ENCODE results near the gene ATP1A3.

Gene ATP1A3

DNA sequence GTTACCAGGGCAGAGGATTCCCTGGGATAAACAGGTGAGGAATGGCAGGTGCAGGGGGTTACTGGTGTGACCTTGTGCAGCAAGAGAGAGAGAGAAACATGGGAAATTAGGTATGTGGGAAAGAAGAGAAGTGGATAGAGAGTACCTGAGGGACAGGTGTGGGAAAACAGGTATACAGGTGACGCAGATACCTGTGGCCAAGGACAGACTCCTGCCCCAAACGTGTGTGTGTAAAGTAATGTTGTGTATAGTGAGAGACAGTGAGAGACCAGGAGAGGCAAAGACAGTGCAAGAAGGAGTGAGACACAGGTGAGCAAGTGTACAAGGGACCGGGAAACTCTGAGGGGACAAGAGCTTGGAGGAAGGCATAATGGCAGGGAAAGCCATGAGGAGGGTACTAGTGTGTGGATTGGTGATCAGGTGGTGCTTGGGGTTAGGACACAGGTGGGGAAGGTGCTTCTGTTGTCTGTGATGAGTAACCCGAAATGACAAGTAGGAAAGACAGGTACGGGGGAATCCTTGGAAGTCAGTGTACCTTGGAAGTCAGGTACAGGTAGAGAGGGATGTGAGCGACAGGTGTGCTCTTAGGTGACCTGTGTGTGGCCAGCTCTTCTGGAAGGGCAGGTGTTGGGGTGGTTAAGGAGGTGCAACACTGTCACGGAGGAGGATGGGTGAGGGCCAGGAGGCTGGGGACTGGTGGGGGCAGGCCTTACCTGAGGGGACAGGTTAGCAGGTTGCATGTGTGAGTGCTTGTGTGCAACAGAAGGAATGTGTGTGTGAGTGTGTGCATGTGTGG lies 68.6 kb downstream of the ATP1A3 start:
- no peak for DNase-seq (ENCODE audit: extremely low read depth, low read depth)
- TF ChIP-seq, protein P1, sequence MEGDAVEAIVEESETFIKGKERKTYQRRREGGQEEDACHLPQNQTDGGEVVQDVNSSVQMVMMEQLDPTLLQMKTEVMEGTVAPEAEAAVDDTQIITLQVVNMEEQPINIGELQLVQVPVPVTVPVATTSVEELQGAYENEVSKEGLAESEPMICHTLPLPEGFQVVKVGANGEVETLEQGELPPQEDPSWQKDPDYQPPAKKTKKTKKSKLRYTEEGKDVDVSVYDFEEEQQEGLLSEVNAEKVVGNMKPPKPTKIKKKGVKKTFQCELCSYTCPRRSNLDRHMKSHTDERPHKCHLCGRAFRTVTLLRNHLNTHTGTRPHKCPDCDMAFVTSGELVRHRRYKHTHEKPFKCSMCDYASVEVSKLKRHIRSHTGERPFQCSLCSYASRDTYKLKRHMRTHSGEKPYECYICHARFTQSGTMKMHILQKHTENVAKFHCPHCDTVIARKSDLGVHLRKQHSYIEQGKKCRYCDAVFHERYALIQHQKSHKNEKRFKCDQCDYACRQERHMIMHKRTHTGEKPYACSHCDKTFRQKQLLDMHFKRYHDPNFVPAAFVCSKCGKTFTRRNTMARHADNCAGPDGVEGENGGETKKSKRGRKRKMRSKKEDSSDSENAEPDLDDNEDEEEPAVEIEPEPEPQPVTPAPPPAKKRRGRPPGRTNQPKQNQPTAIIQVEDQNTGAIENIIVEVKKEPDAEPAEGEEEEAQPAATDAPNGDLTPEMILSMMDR (IDR thresholded peaks at IDR 0.05; ENCODE audit: low read depth, low read length), result no peak

DNA sequence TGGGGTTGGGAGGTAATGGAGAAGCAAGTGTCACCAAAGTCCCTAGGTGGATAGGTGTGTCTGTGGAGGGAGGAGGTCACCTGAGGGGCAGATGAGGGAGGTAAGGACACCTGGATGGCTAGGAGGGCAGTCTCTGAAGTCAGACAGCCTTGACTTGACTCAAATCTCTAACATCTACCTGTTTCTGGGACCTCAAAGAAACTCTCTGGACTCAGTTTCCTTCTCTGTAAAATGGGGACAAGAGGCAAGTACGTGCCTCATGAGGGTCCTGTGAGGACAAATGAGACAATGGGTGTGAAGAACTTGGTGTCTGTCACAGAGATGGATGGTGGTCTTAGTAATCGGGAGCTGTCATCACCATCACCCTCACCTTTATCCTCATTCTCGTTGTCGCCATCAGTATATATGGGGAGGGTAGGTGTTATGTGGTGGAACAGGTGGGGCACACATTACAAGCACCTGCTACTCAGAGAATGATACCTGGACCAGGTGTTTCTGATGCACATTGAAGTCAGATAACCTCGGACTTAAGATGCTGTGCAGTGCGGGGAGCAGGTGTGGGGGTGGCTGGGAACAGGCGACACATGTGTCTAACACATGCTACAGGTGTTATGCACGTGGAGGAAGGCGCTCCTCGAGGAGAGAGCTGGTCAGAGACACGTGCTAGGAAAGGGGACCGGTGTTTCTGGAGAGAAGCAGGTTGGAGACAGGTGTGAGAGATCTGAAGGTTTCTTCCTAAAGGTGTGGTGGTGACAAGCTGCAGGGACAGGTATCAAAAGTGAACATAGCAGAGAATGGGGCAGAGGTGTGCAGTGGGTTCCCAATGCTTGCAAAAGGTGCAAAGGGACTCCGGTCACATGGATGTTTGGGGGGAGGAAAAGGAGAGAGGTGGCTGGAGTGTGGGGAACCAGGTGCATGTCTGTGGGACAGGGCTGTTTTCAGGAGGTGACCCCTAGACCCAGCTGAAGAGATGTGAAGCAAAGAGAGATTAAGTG lies 69.6 kb downstream of the ATP1A3 start:
- DNase-seq (ENCODE audit: extremely low read depth, low read depth), result no peak
- TF ChIP-seq, protein P1 (IDR thresholded peaks at IDR 0.05; ENCODE audit: low read depth, low read length), result no peak

DNA sequence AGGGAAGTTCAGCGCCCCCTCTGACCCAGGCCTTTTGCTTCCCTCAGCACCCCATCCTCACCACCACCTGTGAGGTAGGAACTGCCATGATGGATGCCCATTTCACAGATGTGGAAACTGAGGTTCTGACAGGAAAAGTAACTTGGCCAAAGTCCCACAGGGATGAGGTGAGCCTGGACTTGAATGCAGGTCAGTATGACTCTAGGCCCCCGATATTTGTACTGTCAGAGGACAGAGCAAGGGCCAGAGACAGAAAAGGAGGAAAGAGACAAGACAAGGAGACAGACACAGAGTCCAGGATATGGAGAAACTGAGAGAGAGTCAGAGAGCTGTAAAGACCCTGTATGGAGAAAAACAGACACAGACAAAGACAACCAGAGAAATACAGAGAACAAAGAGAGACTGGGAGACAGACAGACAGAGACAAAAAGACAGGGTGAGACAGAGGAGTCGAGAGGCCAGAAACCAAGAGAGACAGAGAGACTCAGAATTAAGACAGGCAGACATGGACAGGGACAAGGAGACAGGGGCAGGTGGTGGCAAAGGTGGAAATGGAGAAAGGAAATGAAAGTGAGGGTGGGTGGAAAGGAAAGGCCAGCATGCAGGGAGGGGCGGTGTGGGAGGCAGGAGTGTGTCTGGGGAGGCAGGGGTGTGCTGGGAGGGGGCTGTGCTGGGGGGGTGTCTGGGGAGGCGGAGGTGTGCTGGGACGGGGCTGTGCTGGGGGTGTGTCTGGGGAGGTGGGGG lies 70.8 kb downstream of the ATP1A3 start:
- TF ChIP-seq, protein P1 (IDR thresholded peaks at IDR 0.05; ENCODE audit: low read depth, low read length), result no peak
- DNase-seq (ENCODE audit: extremely low read depth, low read depth), result no peak

DNA sequence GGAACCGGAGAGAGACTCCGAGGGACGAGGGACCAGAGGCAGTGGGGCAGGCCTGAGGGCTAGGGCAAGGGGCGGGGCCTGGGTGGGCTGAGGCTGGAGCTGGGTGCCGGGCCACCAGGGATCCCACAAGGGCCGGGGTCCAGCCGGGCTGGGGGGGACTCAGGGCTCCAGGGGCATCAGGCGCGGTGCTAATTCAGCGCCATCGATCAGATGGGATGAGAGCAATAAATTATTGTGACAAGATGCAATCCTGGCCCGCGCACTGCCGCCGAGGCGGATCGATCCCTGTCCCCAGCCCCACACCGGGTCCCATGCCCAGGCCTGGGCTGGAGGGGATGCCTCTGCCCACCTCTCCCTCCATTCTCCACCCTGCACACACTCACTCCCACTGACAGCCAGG lies 71.4 kb downstream of the ATP1A3 start:
- TF ChIP-seq, protein P1 (IDR thresholded peaks at IDR 0.05; ENCODE audit: low read depth, low read length), result no peak
- no peak for DNase-seq (ENCODE audit: extremely low read depth, low read depth)

DNA sequence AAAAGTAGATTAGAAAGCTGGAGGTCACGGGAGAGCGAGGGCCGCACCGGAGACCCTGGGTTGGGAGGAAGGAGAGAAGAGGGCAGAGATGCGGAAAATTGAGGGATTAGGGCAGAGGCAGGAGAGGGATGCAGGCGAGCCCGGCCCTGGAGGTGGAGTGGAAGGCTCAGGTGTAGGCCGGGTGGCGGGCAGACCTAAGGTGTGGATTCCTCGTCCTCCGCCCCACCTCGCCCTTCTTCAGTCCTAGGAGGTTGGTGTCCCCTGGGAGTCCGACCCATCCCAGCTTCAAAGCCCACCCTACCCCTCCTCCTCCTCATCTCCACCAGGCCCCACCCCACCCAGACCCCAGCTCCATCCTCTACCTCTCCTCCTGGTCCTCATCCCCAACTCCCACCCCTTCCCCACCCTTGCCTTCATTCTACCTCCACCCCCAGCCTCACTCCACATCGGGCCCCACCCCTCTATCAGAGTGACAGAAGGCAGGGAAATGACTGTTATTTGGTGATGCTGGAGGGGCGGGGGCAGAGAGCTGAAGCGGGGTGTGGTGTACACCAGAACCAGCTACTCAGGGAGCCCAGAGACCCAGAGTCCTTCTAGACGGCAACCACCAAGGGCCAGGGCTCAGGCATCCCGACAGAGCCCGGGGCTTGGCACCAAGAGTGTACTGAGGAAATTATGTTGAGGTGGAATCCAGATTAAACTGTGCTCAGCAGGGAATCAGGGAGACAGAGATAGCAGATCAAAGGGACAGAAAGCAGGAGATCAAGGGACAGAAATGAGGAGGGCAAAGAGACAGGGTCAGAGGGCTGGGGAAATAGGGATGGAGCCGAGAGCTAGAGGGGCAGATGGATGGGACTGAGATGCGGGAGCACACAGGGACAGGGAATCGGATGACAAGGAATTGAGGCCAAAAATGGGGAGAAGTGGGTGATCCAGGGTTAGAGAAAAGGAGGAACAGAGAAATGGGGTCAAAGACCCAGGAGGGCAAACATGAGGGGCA lies 72.2 kb downstream of the ATP1A3 start:
- TF ChIP-seq, protein P1 (IDR thresholded peaks at IDR 0.05; ENCODE audit: low read depth, low read length), result no peak
- DNase-seq (ENCODE audit: extremely low read depth, low read depth), result no peak

DNA sequence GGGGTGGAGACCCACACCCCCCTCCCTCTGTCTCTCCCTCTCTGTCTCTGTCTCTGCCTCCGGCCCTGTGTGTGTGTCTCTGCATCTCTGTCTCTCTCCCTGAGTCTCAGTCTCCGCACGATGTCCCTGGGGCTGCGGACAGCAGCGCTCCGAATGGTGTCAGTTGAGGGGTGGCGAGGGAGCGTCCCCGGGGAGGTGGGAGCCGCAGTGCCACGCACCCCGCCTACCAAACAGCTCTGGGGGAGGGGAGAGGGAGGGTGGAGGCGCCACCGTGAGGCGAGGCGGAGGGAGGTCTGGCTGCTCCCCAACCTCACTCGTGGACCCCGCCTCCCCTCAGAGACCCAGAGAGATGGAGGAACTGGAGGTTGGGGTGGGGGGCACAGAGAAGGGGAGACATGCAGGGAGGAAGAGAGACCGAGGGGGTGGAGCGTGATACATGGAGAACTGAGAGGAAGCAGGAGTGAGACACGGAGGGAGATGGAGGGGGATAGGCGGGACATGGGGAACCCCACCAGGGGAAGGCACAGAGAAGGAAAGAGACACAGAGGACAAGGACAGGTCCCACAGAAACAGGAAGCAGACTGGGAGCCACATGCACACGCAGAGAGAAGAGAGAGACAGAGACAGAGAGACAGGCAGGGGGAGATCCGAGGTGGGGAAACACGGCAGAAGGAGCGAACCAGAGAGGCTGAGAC lies 73.0 kb downstream of the ATP1A3 start:
- no peak for DNase-seq (ENCODE audit: extremely low read depth, low read depth)
- TF ChIP-seq, protein P1 (IDR thresholded peaks at IDR 0.05; ENCODE audit: low read depth, low read length), result no peak

Measured in AG09319 (cell line).